ENCODE measurements around the gene RTL10.
"Not testable (repeated sequence)": the region's sequence is repeated elsewhere in the genome, so short reads cannot be mapped to it uniquely, and the experiment has no call there.

The RTL10 gene

DNA sequence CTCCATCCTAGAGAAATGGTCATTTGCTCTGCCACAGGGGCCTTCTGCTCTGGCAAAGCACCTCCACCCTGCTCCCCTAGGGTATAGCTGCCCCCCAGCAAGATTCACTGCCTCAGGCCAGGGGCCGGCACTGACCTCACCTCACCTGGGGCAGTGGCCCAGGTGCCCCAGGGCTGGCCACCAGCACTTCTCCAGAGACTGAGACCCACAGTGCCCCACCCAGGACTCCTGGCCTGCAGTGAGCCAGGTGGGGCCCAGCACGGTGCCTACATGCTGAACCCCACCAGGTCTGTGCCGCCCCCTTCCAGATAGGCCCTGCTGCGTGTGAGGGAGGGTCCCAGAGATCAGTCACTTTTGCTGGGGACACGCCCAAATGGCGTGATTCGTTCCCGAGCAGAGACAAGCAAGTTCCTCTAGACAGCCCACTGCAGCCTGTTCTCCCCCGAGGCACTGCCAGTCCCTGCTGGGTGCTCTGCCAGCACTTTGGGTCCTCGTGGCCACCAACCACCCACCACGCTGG is 10.8 kb downstream of the RTL10 start:
- no peak for DNase-seq (ENCODE audit: low read depth)

- DNase-seq (ENCODE audit: low read depth): no peak
These were observed 11.4 kb downstream of the RTL10 start for GRCh38 chr22:19843107-19843856.

GRCh38 chr22:19842393-19843106 is 12.1 kb downstream of the RTL10 start:
- no peak for DNase-seq (ENCODE audit: low read depth)

- no peak for DNase-seq (ENCODE audit: low read depth)
These were observed 12.9 kb downstream of the RTL10 start for GRCh38 chr22:19841641-19842392.

- DNase-seq (ENCODE audit: low read depth): no peak
These were observed 13.6 kb downstream of the RTL10 start for GRCh38 chr22:19840955-19841640.

GRCh38 chr22:19840059-19840458 is 14.6 kb downstream of the RTL10 start:
- no peak for DNase-seq (ENCODE audit: low read depth)

- DNase-seq (ENCODE audit: low read depth): no peak
These were observed 16.8 kb downstream of the RTL10 start for GRCh38 chr22:19837915-19838314.

DNA sequence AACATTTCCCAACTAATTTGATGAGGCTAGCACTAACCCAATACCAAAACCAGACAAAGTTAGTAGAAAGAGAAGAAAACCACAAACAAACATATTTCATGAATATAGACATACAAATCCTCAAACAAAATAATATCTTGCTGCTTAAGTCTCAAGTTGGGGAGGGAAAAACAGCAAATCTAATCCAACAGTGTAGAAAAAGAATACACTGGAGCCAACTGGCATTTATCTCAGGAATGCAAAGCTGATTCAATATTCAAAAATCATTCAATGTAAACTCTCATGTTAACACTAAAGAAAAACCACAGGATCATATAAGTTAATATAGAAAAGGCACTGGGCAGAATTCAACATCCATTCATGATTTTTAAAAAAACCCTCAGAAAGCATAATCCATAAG is 18.2 kb downstream of the RTL10 start:
- no peak for DNase-seq (ENCODE audit: low read depth)

- no peak for DNase-seq (ENCODE audit: low read depth)
These were observed 20.1 kb downstream of the RTL10 start for GRCh38 chr22:19834599-19834998.

DNA sequence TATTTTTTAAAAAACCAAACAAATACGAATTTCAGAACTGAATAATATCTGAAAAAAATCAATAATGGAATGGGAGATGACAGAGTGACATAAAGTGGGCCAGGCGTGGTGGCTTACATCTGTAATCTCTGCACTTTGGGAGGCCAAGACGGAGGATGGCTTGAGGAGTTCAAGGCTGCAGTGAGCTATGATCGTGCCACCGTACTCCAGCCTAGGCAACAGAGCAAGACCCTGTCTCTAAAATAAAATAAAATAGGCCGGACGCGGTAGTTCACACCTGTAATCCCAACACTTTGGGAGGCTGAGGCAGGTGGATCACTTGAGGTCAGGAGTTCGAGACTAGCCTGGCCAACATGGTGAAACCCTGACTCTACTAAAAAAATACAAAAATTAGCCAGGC is 21.3 kb downstream of the RTL10 start:
- not testable (repeated sequence) for DNase-seq (ENCODE audit: low read depth)

DNA sequence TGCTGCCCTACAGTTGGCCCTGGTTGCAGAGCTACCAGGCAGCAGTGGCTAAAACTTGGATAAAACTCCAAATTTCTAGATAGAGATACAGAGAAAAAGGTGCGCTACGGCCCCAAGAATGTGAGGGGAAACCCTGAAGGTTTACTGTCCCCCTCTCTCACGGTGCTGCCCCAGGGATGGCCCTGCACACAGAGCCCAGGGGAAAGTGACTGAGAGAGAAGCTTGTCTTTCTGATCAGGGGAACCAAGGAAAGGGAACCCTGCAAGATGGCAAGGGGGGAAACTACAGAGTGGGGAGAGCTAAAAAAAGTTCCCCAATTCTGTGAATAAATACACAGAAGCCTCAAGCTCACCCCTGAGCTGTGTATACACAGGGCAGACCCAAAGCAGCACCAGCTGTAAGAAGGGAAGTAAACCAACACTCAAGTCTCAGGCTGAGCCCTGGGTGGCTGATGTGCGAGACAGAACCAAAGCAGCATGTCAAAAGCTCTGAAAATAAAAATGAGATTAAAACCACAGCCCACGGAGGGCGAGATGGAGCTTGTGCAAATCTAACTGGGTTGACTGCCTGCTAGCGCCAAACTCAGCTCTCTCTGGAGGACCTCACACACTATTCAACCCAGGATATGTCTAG is 22.1 kb downstream of the RTL10 start:
- DNase-seq (ENCODE audit: low read depth): no peak

DNA sequence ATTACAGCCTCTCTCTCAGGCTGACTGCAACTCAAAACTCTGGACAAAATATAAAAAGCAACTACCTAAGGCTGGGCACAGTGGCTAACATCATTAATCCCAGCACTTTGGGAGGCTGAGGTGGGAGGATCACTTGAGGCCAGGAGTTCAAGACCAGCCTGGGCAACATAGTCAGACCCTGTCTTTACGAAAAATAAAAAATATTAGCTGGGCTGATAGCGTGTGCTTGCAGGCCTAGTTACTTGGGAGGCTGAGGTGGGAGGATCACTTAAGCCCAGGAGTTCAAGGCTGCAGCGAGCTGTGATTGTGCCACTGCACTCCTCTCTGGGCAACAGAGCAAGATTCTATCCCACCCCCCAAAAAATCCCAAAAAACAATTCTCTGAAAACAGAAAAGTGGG is 22.7 kb downstream of the RTL10 start:
- DNase-seq (ENCODE audit: low read depth): not testable (repeated sequence)

GRCh38 chr22:19831016-19831415 is 23.7 kb downstream of the RTL10 start:
- DNase-seq (ENCODE audit: low read depth): no peak

GRCh38 chr22:19828035-19828401 is 26.7 kb downstream of the RTL10 start:
- DNase-seq (ENCODE audit: low read depth): no peak

DNA sequence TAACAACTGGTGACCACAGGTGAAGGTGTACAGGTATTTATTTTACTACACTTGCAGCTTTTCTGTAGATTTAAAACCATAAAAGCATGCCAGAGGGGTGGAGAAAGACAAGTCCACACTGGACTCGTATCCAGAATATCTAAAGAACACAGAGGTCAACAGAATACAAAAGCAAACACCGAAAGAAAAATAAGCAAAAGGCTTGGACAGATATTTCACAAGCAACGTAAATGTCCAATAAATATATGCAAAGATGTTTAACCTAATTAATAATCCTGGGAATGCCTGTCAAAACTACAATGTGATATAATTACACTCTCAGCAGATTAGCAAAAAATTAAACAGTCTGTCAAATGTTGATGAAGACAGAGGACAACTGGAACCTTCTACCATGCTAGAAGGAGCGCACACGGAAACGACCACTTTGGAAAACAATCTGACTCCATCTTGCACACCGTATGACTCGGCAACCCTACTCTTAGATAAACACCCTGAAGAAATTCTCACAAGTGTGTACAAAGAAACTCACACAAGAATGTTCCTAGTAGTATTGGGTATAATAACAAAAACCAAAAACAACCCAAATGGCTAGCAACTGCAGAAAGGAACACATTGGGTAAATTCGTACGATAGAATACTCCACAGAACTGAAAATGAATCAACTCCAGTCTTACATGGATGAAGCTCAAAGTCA is 27.2 kb downstream of the RTL10 start:
- no peak for DNase-seq (ENCODE audit: low read depth)

DNA sequence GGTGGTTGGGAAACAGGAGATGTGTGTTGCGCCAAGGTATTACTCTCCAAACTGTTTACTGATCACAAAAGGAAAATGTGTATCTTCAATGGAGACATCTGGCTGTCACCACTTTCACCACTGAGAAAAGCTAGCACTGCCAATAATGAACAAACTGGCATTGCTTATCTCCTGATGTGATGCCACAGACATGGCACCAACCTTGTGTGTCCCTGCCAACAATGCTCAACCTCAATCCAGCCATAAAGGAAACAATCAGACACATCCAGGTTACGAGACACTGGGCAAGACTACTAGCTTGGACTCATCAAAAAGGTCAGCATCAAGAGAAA is 28.1 kb downstream of the RTL10 start:
- no peak for DNase-seq (ENCODE audit: low read depth)

- no peak for DNase-seq (ENCODE audit: low read depth)
These were observed 28.6 kb downstream of the RTL10 start for GRCh38 chr22:19825904-19826618.

GRCh38 chr22:19824926-19825339 is 29.7 kb downstream of the RTL10 start:
- DNase-seq (ENCODE audit: low read depth): no peak

GRCh38 chr22:19824212-19824925 is 30.3 kb downstream of the RTL10 start:
- no peak for DNase-seq (ENCODE audit: low read depth)

- DNase-seq (ENCODE audit: low read depth): no peak
These were observed 30.8 kb downstream of the RTL10 start for GRCh38 chr22:19823902-19824211.

Data from activated gamma-delta T cell treated with anti-CD3 and anti-CD28 coated beads, Interleukin-2, amount 50 U/mL, for 16 hours (primary cell).